Measurements from ENCODE around the gene COL8A2.

DNA sequence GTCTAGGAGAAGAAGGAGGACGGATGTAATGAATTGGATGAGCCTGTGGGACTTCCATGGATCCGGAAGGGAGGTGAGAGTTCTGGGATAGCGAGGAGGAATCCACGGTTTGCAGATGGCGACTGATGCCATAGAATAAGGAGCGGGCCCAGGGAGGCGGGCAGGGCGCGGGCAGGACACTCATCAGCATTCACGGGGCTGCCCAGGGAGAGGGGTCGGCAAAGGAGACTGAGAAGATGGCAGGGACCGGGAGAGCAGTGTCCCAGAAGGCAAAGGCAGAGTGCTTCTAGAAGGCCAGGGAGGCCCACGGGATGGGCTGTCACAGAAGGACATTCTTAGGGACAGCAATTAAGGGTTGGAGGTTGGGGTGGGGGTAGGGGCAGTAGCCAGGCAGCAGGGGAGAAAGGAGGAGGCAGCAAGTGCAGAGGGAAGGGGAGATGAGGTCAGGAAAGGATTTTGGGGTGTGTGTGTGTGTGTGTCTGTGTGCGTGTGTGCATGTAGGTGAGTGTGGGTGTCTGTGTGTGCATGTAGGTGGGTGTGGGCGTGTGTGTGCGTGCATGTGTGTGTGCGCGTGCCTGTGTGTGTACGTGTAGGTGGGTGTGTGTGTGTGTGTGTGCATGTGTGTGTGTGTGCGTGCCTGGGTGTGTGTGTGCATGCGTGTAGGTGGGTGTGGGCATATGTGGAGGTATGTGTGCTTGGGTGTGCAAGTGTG lies 1.1 kb upstream of the COL8A2 start:
- TF ChIP-seq, protein P1, sequence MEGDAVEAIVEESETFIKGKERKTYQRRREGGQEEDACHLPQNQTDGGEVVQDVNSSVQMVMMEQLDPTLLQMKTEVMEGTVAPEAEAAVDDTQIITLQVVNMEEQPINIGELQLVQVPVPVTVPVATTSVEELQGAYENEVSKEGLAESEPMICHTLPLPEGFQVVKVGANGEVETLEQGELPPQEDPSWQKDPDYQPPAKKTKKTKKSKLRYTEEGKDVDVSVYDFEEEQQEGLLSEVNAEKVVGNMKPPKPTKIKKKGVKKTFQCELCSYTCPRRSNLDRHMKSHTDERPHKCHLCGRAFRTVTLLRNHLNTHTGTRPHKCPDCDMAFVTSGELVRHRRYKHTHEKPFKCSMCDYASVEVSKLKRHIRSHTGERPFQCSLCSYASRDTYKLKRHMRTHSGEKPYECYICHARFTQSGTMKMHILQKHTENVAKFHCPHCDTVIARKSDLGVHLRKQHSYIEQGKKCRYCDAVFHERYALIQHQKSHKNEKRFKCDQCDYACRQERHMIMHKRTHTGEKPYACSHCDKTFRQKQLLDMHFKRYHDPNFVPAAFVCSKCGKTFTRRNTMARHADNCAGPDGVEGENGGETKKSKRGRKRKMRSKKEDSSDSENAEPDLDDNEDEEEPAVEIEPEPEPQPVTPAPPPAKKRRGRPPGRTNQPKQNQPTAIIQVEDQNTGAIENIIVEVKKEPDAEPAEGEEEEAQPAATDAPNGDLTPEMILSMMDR (IDR thresholded peaks at IDR 0.05): no peak
- no peak for TF ChIP-seq POLR2A (IDR thresholded peaks at IDR 0.05)

Data from prostate gland (tissue), 2 donors.